ENCODE results near the gene ALKBH8.
"Not testable (repeated sequence)": the region's sequence is repeated elsewhere in the genome, so short reads cannot be mapped to it uniquely, and the experiment has no call there.

ALKBH8 gene

GRCh38 chr11:107576497-107577345 lies 11.2 kb upstream of the ALKBH8 start:
- not testable (repeated sequence) for DNase-seq (ENCODE audit: low read depth in 2 of 2)

GRCh38 chr11:107573438-107573837 lies 7.9 kb upstream of the ALKBH8 start:
- DNase-seq (ENCODE audit: low read depth in 2 of 2): no peak

GRCh38 chr11:107570015-107570414 lies 4.5 kb upstream of the ALKBH8 start:
- DNase-seq (ENCODE audit: low read depth in 2 of 2): no peak

- DNase-seq (ENCODE audit: low read depth in 2 of 2): no peak
These were observed 2.3 kb upstream of the ALKBH8 start for GRCh38 chr11:107567739-107568335.

GRCh38 chr11:107566569-107566968 lies 1.0 kb upstream of the ALKBH8 start:
- no peak for DNase-seq (ENCODE audit: low read depth in 2 of 2)

- DNase-seq (ENCODE audit: low read depth in 2 of 2): not testable (repeated sequence)
These were observed 493 bp upstream of the ALKBH8 start for GRCh38 chr11:107565955-107566501.

GRCh38 chr11:107564877-107565218 lies 687 bp downstream of the ALKBH8 start:
- DNase-seq (ENCODE audit: low read depth in 2 of 2): no peak

GRCh38 chr11:107563702-107564101 lies 1.8 kb downstream of the ALKBH8 start:
- DNase-seq (ENCODE audit: low read depth in 2 of 2): no peak

GRCh38 chr11:107562647-107563208 lies 2.8 kb downstream of the ALKBH8 start:
- peak; percentile 52 to 58 for DNase-seq (ENCODE audit: low read depth in 2 of 2)

GRCh38 chr11:107561688-107562087 lies 3.8 kb downstream of the ALKBH8 start:
- DNase-seq (ENCODE audit: low read depth in 2 of 2): peak; percentile 59 to 63

GRCh38 chr11:107550304-107550703 lies 15.2 kb downstream of the ALKBH8 start:
- DNase-seq (ENCODE audit: low read depth in 2 of 2): no peak

GRCh38 chr11:107549954-107550285 lies 15.6 kb downstream of the ALKBH8 start:
- no peak for DNase-seq (ENCODE audit: low read depth in 2 of 2)

GRCh38 chr11:107549253-107549953 lies 16.1 kb downstream of the ALKBH8 start:
- no peak for DNase-seq (ENCODE audit: low read depth in 2 of 2)

GRCh38 chr11:107547961-107548360 lies 17.6 kb downstream of the ALKBH8 start:
- no peak for DNase-seq (ENCODE audit: low read depth in 2 of 2)

GRCh38 chr11:107545101-107545514 lies 20.4 kb downstream of the ALKBH8 start:
- DNase-seq (ENCODE audit: low read depth in 2 of 2): no peak

GRCh38 chr11:107538821-107539220 lies 26.7 kb downstream of the ALKBH8 start:
- DNase-seq (ENCODE audit: low read depth in 2 of 2): no peak

- DNase-seq (ENCODE audit: low read depth in 2 of 2): no peak
These were observed 27.3 kb downstream of the ALKBH8 start for GRCh38 chr11:107538239-107538638.

- not testable (repeated sequence) for DNase-seq (ENCODE audit: low read depth in 2 of 2)
These were observed 28.4 kb downstream of the ALKBH8 start for GRCh38 chr11:107537155-107537554.

- no peak for DNase-seq (ENCODE audit: low read depth in 2 of 2)
These were observed 39.3 kb downstream of the ALKBH8 start for GRCh38 chr11:107526197-107526596.

GRCh38 chr11:107508858-107509244 lies 56.7 kb downstream of the ALKBH8 start:
- no peak for DNase-seq (ENCODE audit: low read depth in 2 of 2)

GRCh38 chr11:107508201-107508857 lies 57.2 kb downstream of the ALKBH8 start:
- DNase-seq (ENCODE audit: low read depth in 2 of 2): no peak

Data from fibroblast of skin of left quadriceps (primary cell).